Stimulated activated CD4-positive, alpha-beta T cell treated with anti-CD3 and anti-CD28 coated beads, Interleukin-4, amount 100 ng/mL, for 4 hours (primary cell): Measurements from ENCODE around the gene PDGFRA.
"Not testable (repeated sequence)": the region's sequence is repeated elsewhere in the genome, so short reads cannot be mapped to it uniquely, and the experiment has no call there.

Experiments
- DNase-seq, 2 experiments: peaks; one replicate each; pipeline ENCODE4 v3.0.0-alpha.2; 2020

Gene PDGFRA

DNA sequence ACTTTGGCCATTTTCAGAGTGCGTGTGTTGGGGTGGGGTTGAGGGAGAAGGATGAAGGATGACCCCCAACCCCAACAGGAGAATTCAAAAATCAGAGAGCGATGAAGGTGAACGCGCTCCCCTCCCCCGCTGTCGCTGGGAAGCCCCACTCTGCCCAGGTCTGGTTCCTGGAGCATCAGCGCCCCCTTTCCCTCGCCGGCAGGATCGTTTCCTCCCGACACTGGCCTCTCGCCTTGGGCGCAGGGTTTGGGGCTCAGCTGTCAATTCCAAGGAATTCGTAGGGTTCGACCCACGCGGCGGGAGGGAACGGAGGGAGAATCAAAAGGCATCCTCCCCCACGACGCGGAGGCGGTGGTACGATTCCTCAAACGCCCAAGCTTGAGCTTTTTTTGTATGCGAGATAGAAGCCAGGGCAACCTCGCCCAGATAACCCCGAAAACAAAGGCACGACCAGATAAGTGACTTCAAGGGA, 1.0 kb upstream of the PDGFRA start:
- peak; percentile 13 to 37 for DNase-seq

- DNase-seq, result no peak
These were observed 547 bp upstream of the PDGFRA start for GRCh38 chr4:54228546-54228945.

DNA sequence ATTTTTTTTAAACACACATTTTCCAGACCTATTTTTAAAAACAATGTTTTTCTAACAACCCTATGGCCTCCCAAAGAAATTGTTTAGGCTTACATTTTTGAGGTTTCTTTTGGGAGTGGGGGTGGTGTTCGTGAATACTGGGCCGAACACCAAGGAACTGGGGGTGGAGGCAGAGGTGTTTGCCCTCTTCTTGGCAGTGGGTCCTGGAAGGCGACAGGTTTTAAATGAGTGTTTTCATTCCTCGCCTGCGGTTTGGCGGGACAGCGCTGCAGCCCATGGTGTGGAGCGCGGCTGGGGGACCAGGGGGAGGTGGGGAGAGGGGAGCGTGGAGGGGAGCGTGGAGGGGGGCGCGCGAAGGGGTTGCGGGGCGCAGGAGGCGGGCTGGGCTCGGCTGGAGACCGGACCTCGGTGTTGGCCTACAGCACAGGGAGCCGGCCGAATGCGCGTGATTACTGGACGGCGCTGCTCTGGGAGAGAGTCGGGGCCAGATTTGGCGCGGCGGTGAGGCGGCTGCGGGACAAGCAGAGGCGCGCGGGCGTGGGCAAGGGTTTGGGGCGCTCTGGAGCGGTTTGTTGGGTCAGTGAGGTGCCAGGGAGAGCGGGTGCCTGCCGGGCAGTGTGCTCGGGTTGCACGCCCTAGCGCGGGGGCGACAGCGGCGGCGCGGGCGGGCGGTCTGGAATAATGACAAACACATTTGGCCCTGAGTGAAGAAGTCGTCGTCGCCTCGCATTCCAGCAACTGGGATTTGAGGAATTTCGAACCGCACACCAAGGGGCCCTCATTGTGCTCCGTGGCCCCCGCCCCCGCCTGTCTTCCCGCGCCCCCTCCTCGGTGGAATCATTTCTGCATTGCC, 764 bp downstream of the PDGFRA start:
- DNase-seq, result no peak

DNA sequence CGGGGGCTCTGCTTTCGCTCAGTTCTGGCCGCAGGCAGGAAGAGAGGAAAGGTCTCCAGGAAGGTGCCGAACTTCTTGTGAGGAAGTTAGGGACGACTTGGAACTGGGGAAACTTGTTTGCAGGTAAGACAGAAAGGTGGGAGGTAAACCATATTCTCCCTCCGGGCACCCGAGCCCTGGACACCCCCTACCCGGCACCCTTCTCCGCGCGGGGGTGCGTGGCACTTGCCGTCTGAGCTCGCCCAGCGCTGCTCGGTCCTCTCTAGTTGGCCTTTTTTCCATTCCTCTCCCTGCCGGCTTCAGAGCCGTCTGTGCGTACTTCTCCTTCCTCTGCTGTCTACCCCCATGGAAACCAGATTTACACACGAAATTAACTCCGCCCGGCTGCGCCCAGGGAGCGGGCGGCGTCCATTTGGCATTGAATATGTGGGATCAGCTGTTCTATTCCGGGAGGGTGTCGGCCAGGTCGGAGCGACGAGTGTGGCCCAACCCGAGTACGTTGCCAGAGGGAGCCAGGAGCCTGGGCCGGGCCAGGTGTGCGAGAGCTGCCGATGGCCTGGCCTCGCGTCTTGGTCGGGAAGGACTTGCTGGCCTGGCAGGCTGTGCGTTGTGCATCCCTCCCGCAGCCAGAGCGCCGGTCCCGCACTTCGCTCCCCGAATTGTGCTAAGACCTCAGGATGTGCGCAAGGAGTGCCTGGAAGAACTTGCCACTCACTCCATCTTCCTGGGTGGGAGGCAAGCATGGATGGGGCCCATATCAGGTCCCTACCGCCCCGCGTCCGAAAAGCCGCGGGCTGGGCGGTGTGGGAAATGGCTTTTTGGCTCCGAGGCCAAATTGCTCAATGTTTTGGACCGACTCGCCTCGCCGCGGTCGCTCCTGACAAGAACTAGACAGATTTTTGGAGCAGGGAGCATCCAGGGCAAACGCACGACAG, 1.7 kb downstream of the PDGFRA start:
- no peak for DNase-seq

GRCh38 chr4:54231419-54231767, 2.3 kb downstream of the PDGFRA start:
- DNase-seq, result no peak

DNA sequence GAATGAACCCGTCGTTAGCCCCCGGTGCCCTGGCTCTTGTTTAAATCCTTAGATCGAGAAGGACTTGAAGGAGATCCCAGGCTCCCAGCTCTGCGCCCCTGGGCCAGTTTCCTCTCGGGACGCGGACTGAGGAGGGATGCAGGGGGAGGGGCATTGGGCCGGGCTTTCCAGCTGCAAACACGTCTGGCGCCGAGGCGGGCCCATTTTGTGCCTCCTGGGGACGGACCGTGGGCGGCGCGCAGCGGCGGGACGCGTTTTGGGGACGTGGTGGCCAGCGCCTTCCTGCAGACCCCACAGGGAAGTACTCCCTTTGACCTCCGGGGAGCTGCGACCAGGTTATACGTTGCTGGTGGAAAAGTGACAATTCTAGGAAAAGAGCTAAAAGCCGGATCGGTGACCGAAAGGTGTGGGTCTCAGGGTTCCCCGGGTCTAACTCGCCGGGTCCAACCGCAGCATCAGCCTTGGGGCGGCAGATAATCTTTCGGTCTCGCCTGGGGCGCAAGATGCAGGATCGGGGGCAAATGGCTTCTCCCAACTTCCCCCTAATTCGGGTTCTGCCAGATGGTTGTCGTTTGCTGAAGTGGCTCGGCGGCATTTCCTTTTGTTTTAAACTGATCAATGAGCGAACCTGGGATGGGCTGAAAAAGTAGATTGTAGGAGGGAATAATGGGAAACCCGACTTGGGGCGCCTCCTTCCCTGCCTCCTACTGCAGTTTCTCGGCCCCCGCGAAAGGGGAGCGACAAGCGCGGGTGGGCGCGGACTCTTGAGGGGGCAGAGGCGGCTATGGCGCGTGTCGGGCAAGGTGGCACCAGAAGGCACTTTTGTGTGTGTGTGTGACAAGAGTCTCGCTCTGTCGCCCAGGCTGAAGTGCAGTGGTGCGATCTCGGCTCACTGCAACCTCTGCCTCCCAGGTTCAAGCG, 2.9 kb downstream of the PDGFRA start:
- no peak for DNase-seq

GRCh38 chr4:54233277-54233696, 4.2 kb downstream of the PDGFRA start:
- DNase-seq, result peak; percentile 58 to 79

DNA sequence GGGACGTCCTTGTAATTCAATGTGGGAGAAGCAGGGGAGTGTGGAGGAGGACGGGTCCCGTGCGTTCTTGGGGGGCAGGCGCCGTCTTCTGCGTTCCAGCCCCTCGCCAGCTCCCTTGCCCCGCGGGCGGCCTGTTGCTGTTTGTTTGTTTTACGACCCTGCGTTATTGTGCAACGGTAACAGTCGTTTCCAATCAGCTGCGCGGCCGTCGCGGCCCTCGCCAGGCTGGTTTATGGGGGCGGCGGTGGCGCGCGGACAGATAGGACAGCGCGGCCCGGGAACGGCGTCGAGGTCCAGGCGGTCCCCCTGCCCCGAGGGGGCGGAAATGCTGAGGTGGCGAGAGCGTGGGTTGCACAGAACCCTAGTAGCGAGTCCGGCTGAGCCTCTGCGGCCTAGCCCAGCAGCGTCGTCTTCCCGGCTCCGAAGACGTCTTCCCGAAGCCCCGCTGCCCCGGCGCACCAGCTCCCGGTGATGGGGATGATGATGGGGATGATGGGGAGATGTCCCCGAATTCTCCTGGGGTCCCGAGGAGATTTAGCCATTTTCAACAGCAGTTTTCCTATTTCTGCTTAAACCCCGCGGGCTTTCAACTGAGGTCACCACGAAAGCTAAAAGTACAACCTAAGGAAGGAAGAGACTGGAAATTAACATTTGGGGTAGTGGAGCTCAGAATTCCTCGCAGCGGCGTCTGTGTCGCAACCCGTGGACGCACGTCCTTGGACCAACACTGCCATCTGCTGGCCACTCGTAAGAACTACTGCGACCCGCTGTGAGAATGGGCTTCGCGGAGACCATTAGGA, 4.8 kb downstream of the PDGFRA start:
- DNase-seq, result peak; percentile 60 to 69

- DNase-seq, result no peak
These were observed 5.6 kb downstream of the PDGFRA start for GRCh38 chr4:54234497-54235205.

- not testable (repeated sequence) for DNase-seq
These were observed 7.2 kb downstream of the PDGFRA start for GRCh38 chr4:54236316-54236715.

DNA sequence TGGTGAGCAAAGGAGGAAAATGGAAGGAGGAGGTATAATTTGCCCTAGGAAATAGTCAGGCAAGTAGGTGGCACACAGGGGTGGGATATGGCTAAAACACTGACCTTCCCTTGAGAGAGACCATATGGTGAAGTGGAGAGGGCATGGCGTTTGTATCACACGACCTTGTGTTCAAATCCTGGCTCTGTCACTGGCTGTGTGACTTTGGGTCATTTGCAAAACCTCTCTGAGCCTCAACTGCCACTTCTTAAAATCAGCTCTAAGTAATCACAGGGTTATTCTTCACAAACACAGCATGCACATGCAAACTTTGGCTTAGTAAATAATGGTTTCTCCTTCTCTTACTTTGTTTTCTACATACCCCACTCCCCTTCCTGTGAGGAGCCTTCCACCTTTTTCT, 8.7 kb downstream of the PDGFRA start:
- DNase-seq, result no peak

- DNase-seq, result no peak
These were observed 9.3 kb downstream of the PDGFRA start for GRCh38 chr4:54238389-54238788.

DNA sequence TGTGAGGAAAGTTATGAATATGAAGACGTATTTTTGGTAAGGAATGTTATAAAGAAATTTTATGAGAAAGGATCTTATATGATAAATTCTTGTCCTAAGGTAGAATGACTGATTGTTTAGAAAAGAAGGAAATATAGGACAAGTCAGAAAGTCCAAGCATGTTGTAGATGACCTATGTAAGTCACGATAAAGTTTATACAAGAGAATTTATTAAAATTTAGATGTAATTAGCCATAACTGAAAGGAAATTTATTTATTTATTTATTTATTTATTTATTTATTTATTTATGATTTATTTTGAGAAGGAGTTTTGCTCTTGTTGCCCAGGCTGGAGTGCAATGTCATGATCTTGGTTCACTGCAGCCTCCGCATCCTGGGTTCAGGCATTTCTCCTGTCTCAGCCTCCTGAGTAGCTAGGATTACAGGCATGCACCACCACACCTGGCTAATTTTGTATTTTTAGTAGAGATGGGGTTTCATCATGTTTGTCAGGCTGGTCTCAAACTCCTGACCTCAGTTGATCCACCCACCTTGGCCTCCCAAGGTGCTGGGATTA, 12.3 kb downstream of the PDGFRA start:
- not testable (repeated sequence) for DNase-seq

- DNase-seq, result not testable (repeated sequence)
These were observed 14.4 kb downstream of the PDGFRA start for GRCh38 chr4:54243541-54243940.

- DNase-seq, result not testable (repeated sequence)
These were observed 23.2 kb downstream of the PDGFRA start for GRCh38 chr4:54252312-54252711.

DNA sequence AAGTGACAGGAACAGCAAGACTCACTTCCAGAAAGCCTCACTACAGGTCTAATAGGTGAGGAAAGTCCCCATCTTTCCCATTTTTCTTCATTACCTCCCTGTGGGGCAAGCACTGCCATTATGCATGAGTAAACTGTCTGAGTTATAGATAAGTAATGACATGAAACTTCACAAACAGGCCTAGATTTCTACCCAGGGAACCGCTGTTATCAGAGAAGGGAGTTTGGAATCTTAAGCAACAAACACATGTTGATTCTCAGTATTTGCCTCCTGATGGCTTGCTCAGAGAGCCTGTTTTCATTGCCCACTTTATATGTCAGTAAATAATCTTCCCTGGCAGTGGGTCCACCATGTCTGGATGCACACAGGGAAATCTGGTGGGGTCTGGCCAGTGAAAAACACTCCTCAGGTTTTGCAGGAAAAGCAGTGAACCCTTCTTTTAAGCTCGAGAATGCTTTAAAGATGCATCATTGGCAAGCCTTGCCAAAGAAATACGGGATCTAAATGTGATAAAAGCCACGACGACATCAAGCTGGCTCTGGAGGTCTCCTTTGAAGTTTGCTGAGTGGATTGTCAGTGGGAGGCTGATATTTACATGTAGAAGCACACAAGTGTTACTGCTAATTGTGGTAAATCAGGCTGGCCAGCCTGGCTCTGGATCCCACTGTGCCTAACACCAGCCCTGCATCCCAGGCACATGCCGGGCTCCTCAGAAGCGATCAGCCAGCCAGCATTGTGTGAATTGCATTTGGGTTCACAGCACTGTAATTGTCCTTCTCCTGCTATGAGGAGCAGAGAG, 25.2 kb downstream of the PDGFRA start:
- DNase-seq, result no peak

DNA sequence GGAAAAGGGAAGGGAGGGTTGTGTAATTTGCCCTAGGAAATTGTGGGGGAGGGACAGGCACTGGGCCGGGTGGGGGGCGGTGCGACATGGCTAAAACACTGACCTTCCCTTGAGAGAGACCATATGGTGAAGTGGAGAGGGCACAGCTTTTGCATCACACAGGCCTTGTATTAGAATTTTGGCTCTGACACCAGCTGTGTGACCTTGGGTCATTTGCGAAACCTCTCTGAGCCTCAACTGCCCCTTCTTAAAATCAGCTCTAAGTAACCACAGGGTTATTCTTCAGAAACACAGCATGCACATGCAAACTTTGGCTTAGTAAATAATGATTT, 25.8 kb downstream of the PDGFRA start:
- DNase-seq, result no peak

GRCh38 chr4:54255881-54256280, 26.8 kb downstream of the PDGFRA start:
- DNase-seq, result no peak

GRCh38 chr4:54256491-54257486, 27.7 kb downstream of the PDGFRA start:
- no peak for DNase-seq
